Measurements from ENCODE around the gene CASP9.
A peak's percentile ranks its signal among the peaks of the same experiment; 100 is the strongest.

CASP9 gene

DNA sequence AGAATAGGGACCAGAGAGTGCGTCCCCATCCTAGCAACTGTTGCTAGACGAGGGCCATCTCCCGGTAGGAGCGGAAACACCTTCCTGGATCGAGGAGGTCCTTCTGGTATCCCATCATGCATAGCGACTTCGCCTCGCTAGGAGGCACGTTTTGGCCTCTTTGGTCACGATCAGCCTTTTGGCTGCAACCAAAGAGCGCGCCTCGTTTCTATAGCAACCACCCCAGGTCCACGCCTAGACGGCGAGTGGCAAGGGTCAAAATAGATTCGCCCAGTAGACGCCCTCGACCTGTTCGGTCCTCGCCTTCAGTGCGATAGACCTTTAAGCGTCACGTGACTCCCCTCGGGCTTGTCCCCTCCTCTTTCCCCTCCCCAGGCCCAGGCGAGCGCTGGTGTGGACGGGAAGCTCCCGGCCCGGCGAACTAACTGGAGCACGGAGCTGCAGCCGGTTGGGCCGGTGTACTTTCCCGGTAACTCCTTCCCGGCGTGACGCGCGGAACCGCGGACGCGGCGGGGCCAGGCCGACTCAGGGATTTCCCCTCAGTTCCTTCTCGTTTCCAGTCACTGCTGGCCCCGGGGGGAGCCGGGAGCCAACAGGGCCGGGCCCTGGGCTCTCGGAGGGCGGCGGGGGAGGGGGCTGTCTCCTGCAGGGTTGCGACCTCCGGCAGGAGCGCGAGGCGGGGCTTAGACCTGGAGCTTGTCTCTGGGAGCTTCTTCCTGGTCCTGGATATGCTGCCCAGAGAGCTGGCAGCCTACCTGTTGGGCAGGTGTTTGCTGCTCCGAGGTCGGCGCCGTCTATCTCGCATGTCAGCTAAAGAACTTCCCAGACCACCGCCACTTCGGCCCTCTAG is 2.7 kb upstream of the CASP9 start, which contains the start of gene DNAJC16 (continued):
- TF ChIP-seq, protein P1, sequence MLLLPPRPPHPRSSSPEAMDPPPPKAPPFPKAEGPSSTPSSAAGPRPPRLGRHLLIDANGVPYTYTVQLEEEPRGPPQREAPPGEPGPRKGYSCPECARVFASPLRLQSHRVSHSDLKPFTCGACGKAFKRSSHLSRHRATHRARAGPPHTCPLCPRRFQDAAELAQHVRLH (tag by site-specific recombination; IDR thresholded peaks at IDR 0.05): peak; percentile 53; the same call in 1 of the 2 replicates
- no peak for TF ChIP-seq ZNF510 (tag by site-specific recombination; IDR thresholded peaks at IDR 0.05; ENCODE audit: insufficient replicate concordance)
- no peak for TF ChIP-seq BCL11B (tag by site-specific recombination; IDR thresholded peaks at IDR 0.05; ENCODE audit: low read depth)
- TF ChIP-seq, protein P2, sequence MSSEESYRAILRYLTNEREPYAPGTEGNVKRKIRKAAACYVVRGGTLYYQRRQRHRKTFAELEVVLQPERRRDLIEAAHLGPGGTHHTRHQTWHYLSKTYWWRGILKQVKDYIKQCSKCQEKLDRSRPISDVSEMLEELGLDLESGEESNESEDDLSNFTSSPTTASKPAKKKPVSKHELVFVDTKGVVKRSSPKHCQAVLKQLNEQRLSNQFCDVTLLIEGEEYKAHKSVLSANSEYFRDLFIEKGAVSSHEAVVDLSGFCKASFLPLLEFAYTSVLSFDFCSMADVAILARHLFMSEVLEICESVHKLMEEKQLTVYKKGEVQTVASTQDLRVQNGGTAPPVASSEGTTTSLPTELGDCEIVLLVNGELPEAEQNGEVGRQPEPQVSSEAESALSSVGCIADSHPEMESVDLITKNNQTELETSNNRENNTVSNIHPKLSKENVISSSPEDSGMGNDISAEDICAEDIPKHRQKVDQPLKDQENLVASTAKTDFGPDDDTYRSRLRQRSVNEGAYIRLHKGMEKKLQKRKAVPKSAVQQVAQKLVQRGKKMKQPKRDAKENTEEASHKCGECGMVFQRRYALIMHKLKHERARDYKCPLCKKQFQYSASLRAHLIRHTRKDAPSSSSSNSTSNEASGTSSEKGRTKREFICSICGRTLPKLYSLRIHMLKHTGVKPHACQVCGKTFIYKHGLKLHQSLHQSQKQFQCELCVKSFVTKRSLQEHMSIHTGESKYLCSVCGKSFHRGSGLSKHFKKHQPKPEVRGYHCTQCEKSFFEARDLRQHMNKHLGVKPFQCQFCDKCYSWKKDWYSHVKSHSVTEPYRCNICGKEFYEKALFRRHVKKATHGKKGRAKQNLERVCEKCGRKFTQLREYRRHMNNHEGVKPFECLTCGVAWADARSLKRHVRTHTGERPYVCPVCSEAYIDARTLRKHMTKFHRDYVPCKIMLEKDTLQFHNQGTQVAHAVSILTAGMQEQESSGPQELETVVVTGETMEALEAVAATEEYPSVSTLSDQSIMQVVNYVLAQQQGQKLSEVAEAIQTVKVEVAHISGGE (tag by site-specific recombination; conservative IDR thresholded peaks at IDR 0.05; ENCODE audit: low read depth): peak; percentile 98
- TF ChIP-seq ZNF37A (tag by site-specific recombination; IDR thresholded peaks at IDR 0.05): no peak
- no peak for TF ChIP-seq ZNF664 (tag by site-specific recombination; IDR thresholded peaks at IDR 0.05)
- TF ChIP-seq, protein P3, sequence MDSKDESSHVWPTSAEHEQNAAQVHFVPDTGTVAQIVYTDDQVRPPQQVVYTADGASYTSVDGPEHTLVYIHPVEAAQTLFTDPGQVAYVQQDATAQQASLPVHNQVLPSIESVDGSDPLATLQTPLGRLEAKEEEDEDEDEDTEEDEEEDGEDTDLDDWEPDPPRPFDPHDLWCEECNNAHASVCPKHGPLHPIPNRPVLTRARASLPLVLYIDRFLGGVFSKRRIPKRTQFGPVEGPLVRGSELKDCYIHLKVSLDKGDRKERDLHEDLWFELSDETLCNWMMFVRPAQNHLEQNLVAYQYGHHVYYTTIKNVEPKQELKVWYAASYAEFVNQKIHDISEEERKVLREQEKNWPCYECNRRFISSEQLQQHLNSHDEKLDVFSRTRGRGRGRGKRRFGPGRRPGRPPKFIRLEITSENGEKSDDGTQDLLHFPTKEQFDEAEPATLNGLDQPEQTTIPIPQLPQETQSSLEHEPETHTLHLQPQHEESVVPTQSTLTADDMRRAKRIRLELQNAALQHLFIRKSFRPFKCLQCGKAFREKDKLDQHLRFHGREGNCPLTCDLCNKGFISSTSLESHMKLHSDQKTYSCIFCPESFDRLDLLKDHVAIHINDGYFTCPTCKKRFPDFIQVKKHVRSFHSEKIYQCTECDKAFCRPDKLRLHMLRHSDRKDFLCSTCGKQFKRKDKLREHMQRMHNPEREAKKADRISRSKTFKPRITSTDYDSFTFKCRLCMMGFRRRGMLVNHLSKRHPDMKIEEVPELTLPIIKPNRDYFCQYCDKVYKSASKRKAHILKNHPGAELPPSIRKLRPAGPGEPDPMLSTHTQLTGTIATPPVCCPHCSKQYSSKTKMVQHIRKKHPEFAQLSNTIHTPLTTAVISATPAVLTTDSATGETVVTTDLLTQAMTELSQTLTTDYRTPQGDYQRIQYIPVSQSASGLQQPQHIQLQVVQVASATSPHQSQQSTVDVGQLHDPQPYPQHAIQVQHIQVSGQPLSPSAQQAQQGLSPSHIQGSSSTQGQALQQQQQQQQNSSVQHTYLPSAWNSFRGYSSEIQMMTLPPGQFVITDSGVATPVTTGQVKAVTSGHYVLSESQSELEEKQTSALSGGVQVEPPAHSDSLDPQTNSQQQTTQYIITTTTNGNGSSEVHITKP (tag by site-specific recombination; IDR thresholded peaks at IDR 0.05): no peak; the same call in 1 of the 2 replicates
- TF ChIP-seq ZNF747 (tag by site-specific recombination; IDR thresholded peaks at IDR 0.05): no peak
- no peak for TF ChIP-seq REPIN1 (tag by site-specific recombination; IDR thresholded peaks at IDR 0.05; ENCODE audit: low read depth)
- TF ChIP-seq ZNF792 (tag by site-specific recombination; IDR thresholded peaks at IDR 0.05): no peak
- no peak for TF ChIP-seq ZNF266 (tag by site-specific recombination; IDR thresholded peaks at IDR 0.05; ENCODE audit: low read depth)
- no peak for TF ChIP-seq ZNF184 (tag by site-specific recombination; IDR thresholded peaks at IDR 0.05)
- TF ChIP-seq ZNF10 (tag by site-specific recombination; IDR thresholded peaks at IDR 0.05): no peak
- TF ChIP-seq, protein P4, sequence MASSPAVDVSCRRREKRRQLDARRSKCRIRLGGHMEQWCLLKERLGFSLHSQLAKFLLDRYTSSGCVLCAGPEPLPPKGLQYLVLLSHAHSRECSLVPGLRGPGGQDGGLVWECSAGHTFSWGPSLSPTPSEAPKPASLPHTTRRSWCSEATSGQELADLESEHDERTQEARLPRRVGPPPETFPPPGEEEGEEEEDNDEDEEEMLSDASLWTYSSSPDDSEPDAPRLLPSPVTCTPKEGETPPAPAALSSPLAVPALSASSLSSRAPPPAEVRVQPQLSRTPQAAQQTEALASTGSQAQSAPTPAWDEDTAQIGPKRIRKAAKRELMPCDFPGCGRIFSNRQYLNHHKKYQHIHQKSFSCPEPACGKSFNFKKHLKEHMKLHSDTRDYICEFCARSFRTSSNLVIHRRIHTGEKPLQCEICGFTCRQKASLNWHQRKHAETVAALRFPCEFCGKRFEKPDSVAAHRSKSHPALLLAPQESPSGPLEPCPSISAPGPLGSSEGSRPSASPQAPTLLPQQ (tag by site-specific recombination; IDR thresholded peaks at IDR 0.05): peak; percentile 96
- no peak for TF ChIP-seq ZNF621 (tag by site-specific recombination; IDR thresholded peaks at IDR 0.05)
- TF ChIP-seq, protein P5, sequence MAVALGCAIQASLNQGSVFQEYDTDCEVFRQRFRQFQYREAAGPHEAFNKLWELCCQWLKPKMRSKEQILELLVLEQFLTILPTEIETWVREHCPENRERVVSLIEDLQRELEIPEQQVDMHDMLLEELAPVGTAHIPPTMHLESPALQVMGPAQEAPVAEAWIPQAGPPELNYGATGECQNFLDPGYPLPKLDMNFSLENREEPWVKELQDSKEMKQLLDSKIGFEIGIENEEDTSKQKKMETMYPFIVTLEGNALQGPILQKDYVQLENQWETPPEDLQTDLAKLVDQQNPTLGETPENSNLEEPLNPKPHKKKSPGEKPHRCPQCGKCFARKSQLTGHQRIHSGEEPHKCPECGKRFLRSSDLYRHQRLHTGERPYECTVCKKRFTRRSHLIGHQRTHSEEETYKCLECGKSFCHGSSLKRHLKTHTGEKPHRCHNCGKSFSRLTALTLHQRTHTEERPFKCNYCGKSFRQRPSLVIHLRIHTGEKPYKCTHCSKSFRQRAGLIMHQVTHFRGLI (tag by site-specific recombination; IDR thresholded peaks at IDR 0.05): peak; percentile 76; the same call in 1 of the 2 replicates
- no peak for TF ChIP-seq ZNF302 (tag by site-specific recombination; IDR thresholded peaks at IDR 0.05; ENCODE audit: low read depth)
- TF ChIP-seq YY2 (tag by site-specific recombination; IDR thresholded peaks at IDR 0.05): no peak
- TF ChIP-seq, protein P6, sequence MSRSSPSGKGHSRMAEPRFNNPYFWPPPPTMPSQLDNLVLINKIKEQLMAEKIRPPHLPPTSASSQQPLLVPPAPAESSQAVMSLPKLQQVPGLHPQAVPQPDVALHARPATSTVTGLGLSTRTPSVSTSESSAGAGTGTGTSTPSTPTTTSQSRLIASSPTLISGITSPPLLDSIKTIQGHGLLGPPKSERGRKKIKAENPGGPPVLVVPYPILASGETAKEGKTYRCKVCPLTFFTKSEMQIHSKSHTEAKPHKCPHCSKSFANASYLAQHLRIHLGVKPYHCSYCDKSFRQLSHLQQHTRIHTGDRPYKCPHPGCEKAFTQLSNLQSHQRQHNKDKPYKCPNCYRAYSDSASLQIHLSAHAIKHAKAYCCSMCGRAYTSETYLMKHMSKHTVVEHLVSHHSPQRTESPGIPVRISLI (tag by site-specific recombination; IDR thresholded peaks at IDR 0.05): no peak
- no peak for TF ChIP-seq ZNF785 (tag by site-specific recombination; IDR thresholded peaks at IDR 0.05)
- TF ChIP-seq, protein P7, sequence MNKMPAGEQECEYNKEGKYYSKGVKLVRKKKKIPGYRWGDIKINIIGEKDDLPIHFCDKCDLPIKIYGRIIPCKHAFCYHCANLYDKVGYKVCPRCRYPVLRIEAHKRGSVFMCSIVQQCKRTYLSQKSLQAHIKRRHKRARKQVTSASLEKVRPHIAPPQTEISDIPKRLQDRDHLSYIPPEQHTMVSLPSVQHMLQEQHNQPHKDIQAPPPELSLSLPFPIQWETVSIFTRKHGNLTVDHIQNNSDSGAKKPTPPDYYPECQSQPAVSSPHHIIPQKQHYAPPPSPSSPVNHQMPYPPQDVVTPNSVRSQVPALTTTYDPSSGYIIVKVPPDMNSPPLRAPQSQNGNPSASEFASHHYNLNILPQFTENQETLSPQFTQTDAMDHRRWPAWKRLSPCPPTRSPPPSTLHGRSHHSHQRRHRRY (tag by site-specific recombination; IDR thresholded peaks at IDR 0.05): no peak
- TF ChIP-seq, protein P8, sequence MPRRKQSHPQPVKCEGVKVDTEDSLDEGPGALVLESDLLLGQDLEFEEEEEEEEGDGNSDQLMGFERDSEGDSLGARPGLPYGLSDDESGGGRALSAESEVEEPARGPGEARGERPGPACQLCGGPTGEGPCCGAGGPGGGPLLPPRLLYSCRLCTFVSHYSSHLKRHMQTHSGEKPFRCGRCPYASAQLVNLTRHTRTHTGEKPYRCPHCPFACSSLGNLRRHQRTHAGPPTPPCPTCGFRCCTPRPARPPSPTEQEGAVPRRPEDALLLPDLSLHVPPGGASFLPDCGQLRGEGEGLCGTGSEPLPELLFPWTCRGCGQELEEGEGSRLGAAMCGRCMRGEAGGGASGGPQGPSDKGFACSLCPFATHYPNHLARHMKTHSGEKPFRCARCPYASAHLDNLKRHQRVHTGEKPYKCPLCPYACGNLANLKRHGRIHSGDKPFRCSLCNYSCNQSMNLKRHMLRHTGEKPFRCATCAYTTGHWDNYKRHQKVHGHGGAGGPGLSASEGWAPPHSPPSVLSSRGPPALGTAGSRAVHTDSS (tag by site-specific recombination; IDR thresholded peaks at IDR 0.05): no peak
- no peak for TF ChIP-seq ZNF776 (tag by site-specific recombination; IDR thresholded peaks at IDR 0.05; ENCODE audit: borderline replicate concordance)
- TF ChIP-seq SCRT2 (tag by site-specific recombination; IDR thresholded peaks at IDR 0.05): peak; percentile 91
